CD8-positive, alpha-beta memory T cell (primary cell): ENCODE data around the gene LMNA. TPM values are rescaled to one million over a fixed set of nuclear protein-coding genes. Genes with fewer than 3 reads are reported as not detected.
"Not testable (repeated sequence)": the region's sequence is repeated elsewhere in the genome, so short reads cannot be mapped to it uniquely, and the experiment has no call there.

Experiments used
- CTCF ChIA-PET: fragments of 350-600 bp; sonication (Branson Sonifier 250); formaldehyde crosslinking; loops from one replicate; lab custom pipeline; 2021; ENCODE audit warnings: antibody characterized with exemption; lab: Charles Lee
- POLR2A ChIA-PET: fragments of 350-600 bp; sonication (Branson Sonifier 250); formaldehyde crosslinking; loops from one replicate; lab custom pipeline; 2021; ENCODE audit warnings: antibody characterized with exemption; lab: Charles Lee
- DNase-seq, 5 donors: peaks; one replicate each; pipeline versions ENCODE4 v3.0.0 to v3.0.0-alpha.2; 2020 to 2022; ENCODE audit warnings: mixed read lengths in 1 of 5
- H3K27ac ChIP-seq: one replicate; pipeline ENCODE4 v1.7.0; 2013; ENCODE audit warnings: low read depth, mild to moderate bottlenecking, low read length, moderate library complexity
- H3K27me3 ChIP-seq: 2 replicates; pipeline ENCODE4 v1.7.0; 2013; ENCODE audit warnings: low read length, mild to moderate bottlenecking; ENCODE audit not compliant: insufficient read depth, poor library complexity, severe bottlenecking
- H3K36me3 ChIP-seq: 2 replicates; pipeline ENCODE4 v1.7.0; 2013; ENCODE audit warnings: mild to moderate bottlenecking, low read length, moderate library complexity; ENCODE audit not compliant: insufficient read depth
- H3K4me1 ChIP-seq: 2 replicates; pipeline ENCODE4 v1.7.0; 2013; ENCODE audit warnings: mild to moderate bottlenecking, low read length, moderate library complexity; ENCODE audit not compliant: insufficient read depth
- H3K4me3 ChIP-seq: 2 replicates; pipeline ENCODE4 v1.7.0; 2013; ENCODE audit warnings: mild to moderate bottlenecking, low read length
- H3K9me3 ChIP-seq: 2 replicates; pipeline ENCODE4 v1.7.0; 2013; ENCODE audit warnings: mild to moderate bottlenecking, low read length
- H3K27ac Mint-ChIP-seq, 8 donors: one replicate each; pipeline ENCODE4 v1.8.0; 2020 to 2021; ENCODE audit warnings: mixed read lengths in 8 of 8, mild to moderate bottlenecking in 6 of 8, inconsistent platforms in 3 of 8, moderate library complexity in 3 of 8
- H3K27me3 Mint-ChIP-seq, 2 donors: one replicate each; pipeline ENCODE4 v1.8.0; 2020 to 2021; ENCODE audit warnings: mixed read lengths in 2 of 2, mild to moderate bottlenecking in 1 of 2, moderate library complexity in 1 of 2
- H3K36me3 Mint-ChIP-seq, 3 donors: one replicate each; pipeline ENCODE4 v1.8.0; 2020 to 2021; ENCODE audit warnings: mixed read lengths in 3 of 3, inconsistent platforms in 1 of 3, mild to moderate bottlenecking in 1 of 3
- H3K4me1 Mint-ChIP-seq, 3 donors: one replicate each; pipeline ENCODE4 v1.8.0; 2020 to 2021; ENCODE audit warnings: mixed read lengths in 3 of 3, inconsistent platforms in 1 of 3, mild to moderate bottlenecking in 1 of 3
- H3K4me3 Mint-ChIP-seq, 7 donors: one replicate each; pipeline ENCODE4 v1.8.0; 2020 to 2021; ENCODE audit warnings: mixed read lengths in 7 of 7, mild to moderate bottlenecking in 6 of 7, moderate library complexity in 4 of 7, inconsistent platforms in 2 of 7
- H3K9me3 Mint-ChIP-seq, 5 donors: one replicate each; pipeline ENCODE4 v1.8.0; 2020 to 2022; ENCODE audit warnings: mixed read lengths in 5 of 5, mild to moderate bottlenecking in 3 of 5, moderate library complexity in 2 of 5, inconsistent platforms in 1 of 5
- polyA plus RNA-seq: library from polyadenylated mRNA; unstranded; fragments of 300-500 nt; fragmentation: Illumina TruSeq; gene quantifications from one replicate; pipeline ENCODE4 v1.2.3, GENCODE V29; 2021
- total RNA-seq, 2 experiments: library from RNA; stranded (reverse); gene quantifications; one replicate each; pipeline ENCODE4 v1.2.3, GENCODE V29; 2021

Gene LMNA
- total and polyA plus RNA-seq, 3 experiments from 2014 or later: 13.9 to 335 (median 325) TPM

DNA sequence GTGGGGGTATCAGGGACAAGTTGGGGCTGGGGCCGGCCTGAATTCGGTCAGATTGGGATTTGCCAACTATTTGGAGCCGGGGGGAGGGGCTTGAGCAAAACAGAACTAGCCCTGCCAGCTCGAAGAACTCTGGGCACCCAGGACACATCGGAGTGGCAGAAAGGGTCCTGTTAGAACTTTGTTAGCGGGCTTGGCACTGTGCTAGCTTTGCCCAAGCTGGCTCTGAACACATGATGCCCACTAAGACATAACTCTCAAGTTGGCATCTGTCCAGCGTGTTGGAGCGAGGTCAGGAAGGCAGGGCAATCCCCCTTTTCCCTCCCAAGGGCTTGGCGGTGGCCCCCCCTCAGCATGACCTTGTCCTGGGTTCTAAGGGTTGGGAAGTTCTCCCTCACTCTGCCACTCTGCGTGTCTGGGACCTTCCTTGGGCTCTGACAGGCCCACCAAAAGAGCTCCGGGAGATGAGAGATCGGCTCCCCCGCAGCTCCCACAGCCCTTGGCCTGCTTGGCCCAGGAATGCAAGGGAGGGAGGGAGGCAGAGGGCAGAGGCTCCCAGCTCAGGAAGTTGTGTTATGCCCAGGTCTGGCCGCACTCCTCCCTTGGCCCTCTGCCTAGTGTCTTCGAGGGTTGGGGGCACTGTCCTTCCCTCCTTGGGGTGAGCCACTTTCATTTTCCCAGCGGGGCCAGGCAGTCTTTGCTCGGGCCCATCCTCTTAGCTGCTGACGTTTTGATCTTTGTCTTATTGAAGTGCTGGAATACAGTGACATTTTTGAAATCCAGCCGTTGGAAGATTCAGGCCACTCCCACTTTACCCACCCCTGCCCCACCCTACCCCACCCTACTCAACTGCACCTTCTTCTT, 1.2 kb downstream of the LMNA start:
- H3K36me3 Mint-ChIP-seq: peaks cover 0 to 25% (median 0%) of the 10 kb centered on the region in 3 donors
- CTCF ChIA-PET: interaction anchor here (9.0 to 25.4 kb wide), 2 partner anchors 13 to 16 kb away, joined by 78 to 702 read pairs; no protein-coding TSS in a partner anchor
- no peaks in the 10 kb centered on the region for H3K9me3 ChIP-seq
- peaks cover 0 to 2% (median 0%) of the 10 kb centered on the region in 5 donors for H3K9me3 Mint-ChIP-seq
- POLR2A ChIA-PET: interaction anchor here (0.6 to 1.9 kb wide), 6 partner anchors 9 to 25 kb away, joined by 3 to 10 read pairs (median 3); no protein-coding TSS in a partner anchor
- H3K27me3 ChIP-seq: peaks cover 3% of the 10 kb centered on the region
- H3K4me1 ChIP-seq: peaks cover 27% of the 10 kb centered on the region
- peak overlapping the region; percentile 77 for H3K4me3 ChIP-seq
- peak overlapping the region; percentile 90 to 98 (median 93) for H3K4me3 Mint-ChIP-seq
- peak in 1 of 5 donors; percentile 24 for DNase-seq
- H3K27me3 Mint-ChIP-seq: peaks cover 0 to 8% of the 10 kb centered on the region in 2 donors
- peak overlapping the region; percentile 64 to 100 (median 97) for H3K27ac Mint-ChIP-seq
- no peaks in the 10 kb centered on the region for H3K36me3 ChIP-seq
- H3K4me1 Mint-ChIP-seq: peaks cover 31 to 62% (median 44%) of the 10 kb centered on the region in 3 donors
- H3K27ac ChIP-seq: peak overlapping the region; percentile 93

DNA sequence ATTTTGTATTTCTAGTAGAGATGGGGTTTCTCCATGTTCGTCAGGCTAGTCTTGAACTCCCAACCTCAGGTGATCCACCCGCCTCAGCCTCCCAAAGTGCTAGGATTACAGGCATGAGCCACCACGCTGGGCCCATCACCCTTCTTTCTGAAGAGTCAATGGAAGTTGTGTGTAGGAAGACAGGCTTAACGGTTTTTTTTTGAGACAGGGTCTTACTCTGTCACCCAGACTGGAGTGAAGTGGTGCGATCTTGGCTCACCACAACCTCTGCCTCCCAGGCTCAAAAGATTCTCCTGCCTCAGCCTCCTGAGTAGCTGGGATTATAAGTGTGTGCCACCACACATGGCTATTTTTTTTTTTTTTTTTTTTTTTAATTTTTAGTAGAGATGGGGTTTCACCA, 2.2 kb downstream of the LMNA start:
- Mint-ChIP-seq H3K27ac (peak overlapping the region in 6 of 8 donors; percentile 1 to 98 (median 89)), H3K4me3 (peak overlapping the region; percentile 87 to 96 (median 93)), H3K4me1 (peaks cover 31 to 63% (median 44%) of the 10 kb centered on the region in 3 donors), H3K36me3 (peaks cover 0 to 25% (median 0%) of the 10 kb centered on the region in 3 donors)
- H3K9me3 ChIP-seq, H3K27me3 Mint-ChIP-seq, H3K27me3 ChIP-seq, H3K9me3 Mint-ChIP-seq, H3K4me3 ChIP-seq, H3K36me3 ChIP-seq, POLR2A ChIA-PET, DNase-seq: not testable (repeated sequence)
- CTCF ChIA-PET: interaction anchor here (0.7 to 25.4 kb wide), 3 partner anchors 12 to 1821 kb away, joined by 3 to 702 read pairs (median 78); no protein-coding TSS in a partner anchor
- peak overlapping the region; percentile 93 for H3K27ac ChIP-seq
- H3K4me1 ChIP-seq: peaks cover 27% of the 10 kb centered on the region

DNA sequence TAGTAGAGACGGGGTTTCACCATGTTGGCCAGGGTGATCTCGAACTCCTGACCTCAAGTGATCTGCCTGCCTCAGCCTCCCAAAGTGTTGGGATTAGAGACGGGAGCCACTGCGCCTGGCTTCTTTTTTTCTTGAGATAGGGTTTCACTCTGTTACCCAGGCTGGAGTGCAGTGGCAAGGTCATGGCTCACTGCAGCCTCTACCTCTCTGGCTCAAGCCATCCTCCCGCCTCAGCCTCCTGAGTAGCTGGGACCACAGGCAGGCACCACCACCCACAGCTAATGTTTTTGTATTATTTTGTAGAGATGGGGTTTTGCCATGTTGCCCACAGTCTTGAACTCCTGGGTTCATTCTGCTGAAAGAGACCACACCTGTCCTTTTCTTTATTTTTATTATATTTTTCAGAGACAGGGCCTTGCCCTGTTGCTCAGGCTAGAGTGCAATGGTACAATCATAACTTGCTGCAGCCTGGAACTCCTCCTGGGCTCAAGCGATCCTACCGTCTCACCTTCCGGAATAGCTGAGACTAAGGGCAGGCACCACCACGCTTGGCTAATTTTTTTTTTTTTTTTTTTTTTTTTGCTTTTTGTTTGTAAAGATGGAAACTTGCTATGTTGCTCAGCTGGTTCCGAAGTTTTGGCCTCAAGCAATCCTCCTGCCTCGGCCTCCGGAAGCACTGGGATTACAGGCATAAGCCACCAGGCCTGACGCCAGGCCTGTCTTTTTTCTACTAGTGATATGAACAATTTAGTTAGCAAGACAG, 3.1 kb downstream of the LMNA start:
- Histone ChIP-seq H3K27me3 (peaks cover 3% of the 10 kb centered on the region), H3K4me1 (peaks cover 27% of the 10 kb centered on the region), H3K9me3 (no peaks in the 10 kb centered on the region), H3K27ac (peak overlapping the region; percentile 93), H3K4me3 (no peak overlapping the region), H3K36me3 (no peaks in the 10 kb centered on the region)
- Mint-ChIP-seq H3K4me1 (peaks cover 31 to 66% (median 48%) of the 10 kb centered on the region in 3 donors), H3K9me3 (peaks cover 0 to 2% (median 0%) of the 10 kb centered on the region in 5 donors), H3K4me3 (peak overlapping the region in 4 of 7 donors; percentile 56 to 91 (median 76)), H3K36me3 (peaks cover 0 to 25% (median 0%) of the 10 kb centered on the region in 3 donors), H3K27ac (peak overlapping the region in 3 of 8 donors; percentile 1 to 75 (median 57)), H3K27me3 (peaks cover 0 to 8% of the 10 kb centered on the region in 2 donors)
- DNase-seq: no peak
- CTCF ChIA-PET: interaction anchor here (9.0 to 25.4 kb wide), 2 partner anchors 11 to 18 kb away, joined by 78 to 702 read pairs; no protein-coding TSS in a partner anchor
- POLR2A ChIA-PET: interaction anchor here (0.7 kb wide), 1 partner anchor 27 kb away, joined by 3 read pairs; no protein-coding TSS in a partner anchor

DNA sequence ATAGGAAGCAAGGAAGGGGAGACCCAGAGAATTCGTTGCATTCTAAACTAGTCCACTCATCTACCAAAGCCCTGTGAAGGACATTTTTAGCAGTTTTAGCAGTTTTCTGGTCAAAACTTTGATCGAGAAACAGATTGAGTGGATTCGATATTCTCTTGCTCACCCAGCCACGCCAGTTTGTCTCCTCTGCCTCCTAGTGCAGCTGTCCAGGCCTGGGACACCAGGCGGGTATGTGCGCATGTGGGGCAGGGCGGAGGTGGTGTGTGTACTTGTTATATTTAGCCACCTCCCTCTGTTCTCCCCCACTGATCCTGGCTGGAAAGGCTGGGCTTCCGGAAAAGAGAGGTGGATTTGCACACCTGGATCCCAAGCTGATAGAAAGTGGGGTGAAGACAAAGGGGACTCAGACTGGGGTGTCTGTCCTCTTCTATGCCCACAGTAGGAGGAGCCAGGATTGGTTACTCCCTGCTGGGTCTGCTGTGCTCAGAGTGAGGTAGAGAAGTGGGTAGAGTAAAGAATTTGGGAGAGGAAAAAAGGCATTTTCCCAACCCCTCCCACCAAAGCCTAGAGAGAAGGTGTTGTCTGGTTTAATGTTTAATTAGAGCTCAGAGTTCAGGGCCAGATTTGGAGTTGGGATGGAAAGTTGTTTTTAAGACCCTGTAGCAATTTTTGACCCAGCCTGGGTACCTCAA, 3.8 kb downstream of the LMNA start:
- Mint-ChIP-seq H3K4me3 (peak overlapping the region in 4 of 7 donors; percentile 13 to 56 (median 31)), H3K36me3 (peaks cover 0 to 25% (median 0%) of the 10 kb centered on the region in 3 donors), H3K27me3 (peaks cover 0 to 8% of the 10 kb centered on the region in 2 donors), H3K27ac (peak overlapping the region in 7 of 8 donors; percentile 1 to 77 (median 43)), H3K9me3 (peaks cover 0 to 2% (median 0%) of the 10 kb centered on the region in 5 donors), H3K4me1 (peaks cover 34 to 71% (median 54%) of the 10 kb centered on the region in 3 donors)
- Histone ChIP-seq H3K4me1 (peaks cover 28% of the 10 kb centered on the region), H3K4me3 (no peak overlapping the region), H3K9me3 (no peaks in the 10 kb centered on the region), H3K36me3 (no peaks in the 10 kb centered on the region), H3K27me3 (peaks cover 3% of the 10 kb centered on the region), H3K27ac (peak overlapping the region; percentile 20)
- POLR2A ChIA-PET: interaction anchor here (0.7 to 1.2 kb wide), 2 partner anchors 11 to 28 kb away, joined by 3 to 5 read pairs; no protein-coding TSS in a partner anchor
- DNase-seq: no peak
- CTCF ChIA-PET: interaction anchor here (9.0 to 25.4 kb wide), 2 partner anchors 10 to 19 kb away, joined by 78 to 702 read pairs; no protein-coding TSS in a partner anchor

DNA sequence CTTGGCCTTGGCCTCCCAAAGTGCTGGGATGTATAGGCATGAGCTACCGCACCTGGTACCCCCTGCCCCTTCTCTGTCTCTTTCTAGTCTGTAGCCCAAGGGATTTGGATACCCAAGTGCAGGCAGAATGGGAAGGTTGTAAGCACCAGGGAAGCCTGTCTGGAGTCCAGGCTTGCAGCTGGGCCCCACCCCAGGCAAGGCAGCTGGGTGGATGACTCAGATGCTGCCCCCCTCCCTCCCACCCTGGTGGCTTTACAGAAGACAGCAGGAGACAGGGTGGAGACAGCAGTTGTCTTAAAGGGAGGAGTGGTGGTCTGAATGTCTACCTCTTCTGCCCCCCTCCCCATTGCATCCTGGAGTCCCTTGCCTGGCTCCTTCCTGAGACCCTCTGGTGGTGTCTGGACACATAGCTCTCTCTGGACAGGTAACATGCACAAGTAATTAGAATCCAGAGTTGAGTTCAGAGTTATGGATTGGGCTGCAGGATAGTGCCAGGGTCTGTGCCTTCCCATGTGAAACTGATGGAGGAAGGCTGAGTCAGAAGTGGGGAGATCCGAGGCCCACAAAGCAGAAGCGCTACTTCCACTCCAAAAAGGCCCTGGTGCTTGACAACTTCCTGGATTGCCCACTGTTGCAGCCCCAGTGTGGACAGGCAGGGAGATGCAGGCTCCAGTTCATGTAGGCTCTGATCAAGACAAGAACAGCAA, 5.1 kb downstream of the LMNA start:
- ChIA-PET POLR2A (interaction anchor here (0.5 to 1.2 kb wide), 2 partner anchors 12 to 386 kb away, joined by 5 to 6 read pairs; no protein-coding TSS in a partner anchor), CTCF (interaction anchor here (0.7 to 25.4 kb wide), 3 partner anchors 9 to 615 kb away, joined by 3 to 702 read pairs (median 78); no protein-coding TSS in a partner anchor)
- Histone ChIP-seq H3K36me3 (no peaks in the 10 kb centered on the region), H3K4me1 (peaks cover 33% of the 10 kb centered on the region), H3K4me3 (no peak overlapping the region), H3K27ac (peak overlapping the region; percentile 45), H3K27me3 (no peaks in the 10 kb centered on the region), H3K9me3 (no peaks in the 10 kb centered on the region)
- H3K27ac Mint-ChIP-seq: peak overlapping the region in 6 of 8 donors; percentile 38 to 85 (median 52)
- peak in 1 of 5 donors; percentile 18 for DNase-seq
- peak overlapping the region in 5 of 7 donors; percentile 12 to 74 (median 41) for H3K4me3 Mint-ChIP-seq
- H3K9me3 Mint-ChIP-seq: peaks cover 0 to 2% (median 0%) of the 10 kb centered on the region in 5 donors
- H3K27me3 Mint-ChIP-seq: peaks cover 0 to 9% of the 10 kb centered on the region in 2 donors
- H3K4me1 Mint-ChIP-seq: peaks cover 37 to 72% (median 56%) of the 10 kb centered on the region in 3 donors
- peaks cover 0 to 23% (median 0%) of the 10 kb centered on the region in 3 donors for H3K36me3 Mint-ChIP-seq

DNA sequence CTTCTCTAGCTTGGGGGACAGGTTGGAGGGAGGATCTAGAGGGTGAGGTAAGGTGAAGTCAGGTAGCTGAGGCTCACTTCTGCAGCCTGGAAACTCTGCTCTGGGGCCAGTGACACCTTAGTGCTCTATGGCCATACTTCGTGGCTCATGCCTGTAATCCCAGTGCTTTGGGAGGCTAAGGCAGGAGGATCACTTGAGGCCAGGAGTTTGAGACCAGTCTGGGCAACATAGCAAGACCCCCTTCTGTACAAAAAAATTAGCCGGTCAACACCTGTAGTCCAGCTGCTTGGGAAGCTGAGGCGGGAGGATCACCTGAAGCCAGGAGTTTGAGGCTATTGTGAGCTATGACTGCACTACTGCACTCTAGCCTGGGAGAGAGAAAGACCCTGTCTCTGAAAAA, 5.8 kb downstream of the LMNA start:
- H3K4me1 ChIP-seq: peaks cover 37% of the 10 kb centered on the region
- H3K27ac ChIP-seq: peak overlapping the region; percentile 45
- no peaks in the 10 kb centered on the region for H3K9me3 ChIP-seq
- Mint-ChIP-seq H3K27ac (peak overlapping the region in 5 of 8 donors; percentile 39 to 85 (median 64)), H3K9me3 (no peaks in the 10 kb centered on the region), H3K4me1 (peaks cover 39 to 74% (median 60%) of the 10 kb centered on the region in 3 donors), H3K36me3 (peaks cover 0 to 17% (median 0%) of the 10 kb centered on the region in 3 donors), H3K4me3 (peak overlapping the region in 4 of 7 donors; percentile 35 to 74 (median 40)), H3K27me3 (peaks cover 0 to 12% of the 10 kb centered on the region in 2 donors)
- CTCF ChIA-PET: interaction anchor here (0.7 to 25.4 kb wide), 3 partner anchors 8 to 105 kb away, joined by 3 to 702 read pairs (median 78); no protein-coding TSS in a partner anchor
- H3K4me3 ChIP-seq: no peak overlapping the region
- no peak for DNase-seq
- no peaks in the 10 kb centered on the region for H3K36me3 ChIP-seq
- POLR2A ChIA-PET: interaction anchor here (0.5 kb wide), 1 partner anchor 385 kb away, joined by 6 read pairs; no protein-coding TSS in a partner anchor
- H3K27me3 ChIP-seq: no peaks in the 10 kb centered on the region
